Measurements from ENCODE around the gene PKNOX2.

DNA sequence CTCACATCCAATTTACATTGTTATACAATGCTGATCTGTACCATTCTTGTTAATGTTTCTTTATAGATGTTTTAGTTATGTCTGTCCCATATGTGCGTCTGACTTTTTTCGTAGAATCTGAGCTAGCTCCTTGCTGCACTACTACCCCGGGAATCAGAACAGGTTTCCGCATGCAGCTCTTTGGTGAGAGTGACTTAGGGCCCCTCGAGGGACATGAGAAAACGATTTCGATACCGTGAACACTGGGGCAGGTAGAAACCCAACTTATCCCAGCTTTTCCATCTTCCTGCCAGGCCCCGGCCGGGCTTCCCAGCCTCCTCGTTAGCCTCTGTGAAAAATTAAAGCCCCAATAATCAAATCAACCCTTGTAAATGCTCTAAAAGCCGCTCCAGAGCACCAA, 23.4 kb upstream of the PKNOX2 start:
- TF ChIP-seq, protein P1, sequence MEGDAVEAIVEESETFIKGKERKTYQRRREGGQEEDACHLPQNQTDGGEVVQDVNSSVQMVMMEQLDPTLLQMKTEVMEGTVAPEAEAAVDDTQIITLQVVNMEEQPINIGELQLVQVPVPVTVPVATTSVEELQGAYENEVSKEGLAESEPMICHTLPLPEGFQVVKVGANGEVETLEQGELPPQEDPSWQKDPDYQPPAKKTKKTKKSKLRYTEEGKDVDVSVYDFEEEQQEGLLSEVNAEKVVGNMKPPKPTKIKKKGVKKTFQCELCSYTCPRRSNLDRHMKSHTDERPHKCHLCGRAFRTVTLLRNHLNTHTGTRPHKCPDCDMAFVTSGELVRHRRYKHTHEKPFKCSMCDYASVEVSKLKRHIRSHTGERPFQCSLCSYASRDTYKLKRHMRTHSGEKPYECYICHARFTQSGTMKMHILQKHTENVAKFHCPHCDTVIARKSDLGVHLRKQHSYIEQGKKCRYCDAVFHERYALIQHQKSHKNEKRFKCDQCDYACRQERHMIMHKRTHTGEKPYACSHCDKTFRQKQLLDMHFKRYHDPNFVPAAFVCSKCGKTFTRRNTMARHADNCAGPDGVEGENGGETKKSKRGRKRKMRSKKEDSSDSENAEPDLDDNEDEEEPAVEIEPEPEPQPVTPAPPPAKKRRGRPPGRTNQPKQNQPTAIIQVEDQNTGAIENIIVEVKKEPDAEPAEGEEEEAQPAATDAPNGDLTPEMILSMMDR (conservative IDR thresholded peaks at IDR 0.05): no peak
- TF ChIP-seq ZFX (IDR thresholded peaks at IDR 0.05): no peak

Measured in C4-2B (cell line).